Prostate gland (tissue), 2 donors: ENCODE data around the gene SHISA2. TPM values are rescaled to one million over a fixed set of nuclear protein-coding genes. Genes with fewer than 3 reads are reported as not detected.

Experiments
- DNase-seq: peaks from one replicate; pipeline ENCODE4 v3.0.0-alpha.2; 2019; ENCODE audit warnings: low spot score
- H3K27ac ChIP-seq, 2 donors: fragments of 200-600 bp; sonication (generic); 2 replicates each; pipeline ENCODE4 v1.5.1; 2017 to 2019
- H3K27me3 ChIP-seq: fragments of 200-600 bp; sonication (generic); replicated peaks from 2 replicates; pipeline ENCODE4 v1.5.1; 2019; ENCODE audit not compliant: insufficient read depth
- H3K36me3 ChIP-seq, 2 donors: fragments of 200-600 bp; sonication (generic); 1 replicate in 1 of 2; 2 replicates in 1 of 2; pipeline versions ENCODE4 v1.5.1 to v1.8.1; 2017 to 2019
- H3K4me1 ChIP-seq: fragments of 200-600 bp; sonication (generic); replicated peaks from 2 replicates; pipeline ENCODE4 v1.5.1; 2019
- H3K4me3 ChIP-seq, 2 donors: fragments of 200-600 bp; sonication (generic); 2 replicates each; pipeline ENCODE4 v1.5.1; 2017 to 2019
- H3K9me3 ChIP-seq: fragments of 200-600 bp; sonication (generic); 2 replicates; pipeline ENCODE4 v1.5.1; 2017
- POLR2A ChIP-seq: fragments of 450-650 bp; IDR thresholded peaks from one replicate; pipeline ENCODE4 v1.6.1; 2016; ENCODE audit warnings: antibody characterized with exemption, mild to moderate bottlenecking
- POLR2AphosphoS5 ChIP-seq: sonication (generic); formaldehyde crosslinking; IDR thresholded peaks from one replicate; pipeline ENCODE4 v1.6.1; 2017; ENCODE audit warnings: antibody characterized with exemption
- WGBS: methylation state at CpG from one replicate; pipeline ENCODE4 v1.1.5; 2018; 5-methylcytosine and 5-hydroxymethylcytosine counted together
- intact Hi-C: fragments of 100-400 bp; cut with DNase I; formaldehyde crosslinking; loops from one replicate; pipeline ENCODE4 v1.14.2; 2022
- total RNA-seq, 2 donors: library from RNA; depleted of rRNA; stranded (reverse); fragments of >200 nt; gene quantifications; one replicate each; pipeline ENCODE4 v1.1.0, GENCODE V29; 2016
- TF ChIP-seq, protein P1 (sequence below), 4 experiments: fragments of 200-600 bp in 2 of 4; fragments of 450-650 bp in 2 of 4; sonication (generic) in 2 of 4; IDR thresholded peaks; 1 replicate in 3 of 4; 2 replicates in 1 of 4; pipeline ENCODE4 v1.5.1; 2016 to 2019; ENCODE audit warnings: antibody characterized with exemption in 4 of 4, mild to moderate bottlenecking in 2 of 4, moderate library complexity in 2 of 4

SHISA2 gene
- total RNA-seq, 2 donors from 2014 or later: 2.6 to 21.6 TPM

- no peaks in the 10 kb centered on the region for H3K9me3 ChIP-seq
- 68% methylated on average over 4 of the region's 4 CpGs for WGBS
- no peaks in the 10 kb centered on the region for H3K4me1 ChIP-seq
- no peak for TF ChIP-seq POLR2A
- TF ChIP-seq, protein P1, sequence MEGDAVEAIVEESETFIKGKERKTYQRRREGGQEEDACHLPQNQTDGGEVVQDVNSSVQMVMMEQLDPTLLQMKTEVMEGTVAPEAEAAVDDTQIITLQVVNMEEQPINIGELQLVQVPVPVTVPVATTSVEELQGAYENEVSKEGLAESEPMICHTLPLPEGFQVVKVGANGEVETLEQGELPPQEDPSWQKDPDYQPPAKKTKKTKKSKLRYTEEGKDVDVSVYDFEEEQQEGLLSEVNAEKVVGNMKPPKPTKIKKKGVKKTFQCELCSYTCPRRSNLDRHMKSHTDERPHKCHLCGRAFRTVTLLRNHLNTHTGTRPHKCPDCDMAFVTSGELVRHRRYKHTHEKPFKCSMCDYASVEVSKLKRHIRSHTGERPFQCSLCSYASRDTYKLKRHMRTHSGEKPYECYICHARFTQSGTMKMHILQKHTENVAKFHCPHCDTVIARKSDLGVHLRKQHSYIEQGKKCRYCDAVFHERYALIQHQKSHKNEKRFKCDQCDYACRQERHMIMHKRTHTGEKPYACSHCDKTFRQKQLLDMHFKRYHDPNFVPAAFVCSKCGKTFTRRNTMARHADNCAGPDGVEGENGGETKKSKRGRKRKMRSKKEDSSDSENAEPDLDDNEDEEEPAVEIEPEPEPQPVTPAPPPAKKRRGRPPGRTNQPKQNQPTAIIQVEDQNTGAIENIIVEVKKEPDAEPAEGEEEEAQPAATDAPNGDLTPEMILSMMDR (IDR thresholded peaks at IDR 0.05): no peak
- TF ChIP-seq POLR2AphosphoS5: no peak
- H3K27ac ChIP-seq: no peak overlapping the region
- DNase-seq: no peak
- peaks cover 9% of the 10 kb centered on the region for H3K27me3 ChIP-seq
- intact Hi-C loops: no loop called here
- H3K36me3 ChIP-seq: no peaks in the 10 kb centered on the region
- no peak overlapping the region for H3K4me3 ChIP-seq
Measured at GRCh38 chr13:26048741-26049140, 3.1 kb downstream of the SHISA2 start.

- TF ChIP-seq POLR2A (no peak), POLR2AphosphoS5 (no peak)
- TF ChIP-seq, protein P1 (IDR thresholded peaks at IDR 0.05): no peak
- no peaks in the 10 kb centered on the region for H3K36me3 ChIP-seq
- WGBS: 98% methylated on average over 4 of the region's 4 CpGs
- no peak overlapping the region for H3K4me3 ChIP-seq
- H3K27ac ChIP-seq: no peak overlapping the region
- H3K4me1 ChIP-seq: no peaks in the 10 kb centered on the region
- intact Hi-C loops: no loop called here
- no peaks in the 10 kb centered on the region for H3K9me3 ChIP-seq
- peaks cover 9% of the 10 kb centered on the region for H3K27me3 ChIP-seq
- no peak for DNase-seq
Measured at GRCh38 chr13:26047040-26047439, 4.8 kb downstream of the SHISA2 start.

DNA sequence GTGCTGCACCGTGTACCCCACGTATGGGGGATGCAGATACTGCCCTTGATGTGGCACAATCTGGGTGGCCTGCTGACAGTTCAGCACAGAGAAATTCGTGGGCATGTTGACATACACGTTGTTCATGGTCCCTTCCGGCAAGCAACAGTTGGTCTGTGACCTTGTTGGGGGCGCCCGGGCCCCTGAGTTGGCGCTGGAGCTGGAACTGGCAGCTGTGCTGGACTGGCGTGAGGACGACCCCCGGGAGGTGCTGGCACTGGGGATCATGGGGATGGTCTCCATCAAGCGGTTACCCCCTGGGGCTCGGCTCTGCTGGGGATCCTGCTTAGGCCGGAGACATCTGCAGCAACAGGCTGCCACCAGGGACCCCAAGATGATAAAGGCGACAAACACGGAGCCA lies 5.2 kb downstream of the SHISA2 start:
- Histone ChIP-seq H3K4me1 (no peaks in the 10 kb centered on the region), H3K27me3 (peaks cover 8% of the 10 kb centered on the region), H3K4me3 (no peak overlapping the region), H3K27ac (no peak overlapping the region), H3K9me3 (no peaks in the 10 kb centered on the region), H3K36me3 (no peaks in the 10 kb centered on the region)
- 97% methylated on average over 16 of the region's 16 CpGs for WGBS
- intact Hi-C loops: no loop called here
- DNase-seq: no peak
- TF ChIP-seq, protein P1 (IDR thresholded peaks at IDR 0.05): no peak
- TF ChIP-seq POLR2A: no peak
- TF ChIP-seq POLR2AphosphoS5: no peak

- TF ChIP-seq POLR2A (no peak), POLR2AphosphoS5 (no peak)
- TF ChIP-seq, protein P1 (IDR thresholded peaks at IDR 0.05): no peak
- intact Hi-C loops: no loop called here
- Histone ChIP-seq H3K27me3 (peaks cover 3% of the 10 kb centered on the region), H3K4me3 (no peak overlapping the region), H3K9me3 (no peaks in the 10 kb centered on the region), H3K27ac (no peak overlapping the region), H3K36me3 (no peaks in the 10 kb centered on the region), H3K4me1 (no peaks in the 10 kb centered on the region)
- no peak for DNase-seq
- 60% methylated on average over 2 of the region's 2 CpGs for WGBS
Measured at GRCh38 chr13:26045142-26045541, 6.7 kb downstream of the SHISA2 start.

DNA sequence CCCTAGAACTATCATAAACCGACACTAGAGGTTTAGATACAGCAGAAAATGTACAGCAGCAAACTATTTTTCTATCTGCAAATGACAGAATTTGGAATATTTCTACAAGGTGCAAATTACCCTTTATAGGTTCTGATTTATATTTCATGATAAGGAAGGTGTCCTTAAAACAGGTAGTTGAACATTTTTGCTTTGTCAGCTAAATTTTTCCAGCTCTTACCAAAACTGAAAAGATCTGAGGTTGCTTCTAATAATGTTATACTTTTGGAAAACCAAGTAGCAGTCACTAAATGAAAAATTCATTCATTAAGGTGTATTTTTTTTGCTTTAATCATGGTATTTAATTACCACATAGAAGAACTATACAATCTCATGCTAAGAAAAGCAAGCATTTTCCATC lies 9.0 kb downstream of the SHISA2 start:
- intact Hi-C loops: no loop called here
- TF ChIP-seq POLR2AphosphoS5 (no peak), POLR2A (no peak)
- TF ChIP-seq, protein P1 (IDR thresholded peaks at IDR 0.05): no peak
- Histone ChIP-seq H3K27ac (no peak overlapping the region), H3K9me3 (no peaks in the 10 kb centered on the region), H3K4me3 (no peak overlapping the region), H3K36me3 (no peaks in the 10 kb centered on the region), H3K27me3 (no peaks in the 10 kb centered on the region), H3K4me1 (no peaks in the 10 kb centered on the region)
- 89% methylated on average over 1 of the region's 1 CpG for WGBS
- no peak for DNase-seq
